MM.1S (cell line): ENCODE results near the gene RPTOR.

Experiments
- EZH2 ChIP-seq: fragments of 300-600 bp; sonication (generic); optimal IDR thresholded peaks from 2 replicates; pipeline ENCODE3; 2017; ENCODE audit warnings: low read depth, mild to moderate bottlenecking, antibody characterized with exemption, low read length, mixed read lengths
- EZH2phosphoT487 ChIP-seq: fragments of 300-600 bp; sonication (generic); IDR thresholded peaks from 2 replicates; pipeline ENCODE4 v1.6.1; 2018; ENCODE audit warnings: antibody characterized with exemption, low read length
- TF ChIP-seq, protein P1 (sequence below): fragments of 300-600 bp; sonication (generic); IDR thresholded peaks from 2 replicates; pipeline ENCODE4 v1.5.1; 2016; ENCODE audit warnings: antibody characterized with exemption, low read length, mixed read lengths

DNA sequence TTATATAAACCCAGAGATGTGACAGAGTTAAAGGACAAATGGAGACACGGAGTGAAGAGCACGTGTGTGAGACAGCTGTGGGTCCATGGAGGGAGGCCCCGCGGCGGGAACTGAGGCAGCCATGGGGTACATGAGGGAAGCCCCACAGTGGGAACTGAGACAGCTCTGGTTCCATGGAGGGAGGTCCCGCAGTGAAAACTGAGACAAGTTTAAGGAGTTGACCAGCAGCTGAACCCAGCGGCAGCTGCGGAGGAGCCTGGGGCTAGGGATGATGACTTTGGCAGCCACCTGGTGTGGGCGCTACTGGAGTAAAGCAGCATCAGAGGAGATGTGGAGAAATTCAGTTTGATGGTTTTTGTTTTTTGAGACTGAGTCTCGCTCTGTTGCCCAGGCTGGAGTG is 185.1 kb downstream of the RPTOR start:
- TF ChIP-seq EZH2phosphoT487 (no peak), EZH2 (no peak)
- TF ChIP-seq, protein P1, sequence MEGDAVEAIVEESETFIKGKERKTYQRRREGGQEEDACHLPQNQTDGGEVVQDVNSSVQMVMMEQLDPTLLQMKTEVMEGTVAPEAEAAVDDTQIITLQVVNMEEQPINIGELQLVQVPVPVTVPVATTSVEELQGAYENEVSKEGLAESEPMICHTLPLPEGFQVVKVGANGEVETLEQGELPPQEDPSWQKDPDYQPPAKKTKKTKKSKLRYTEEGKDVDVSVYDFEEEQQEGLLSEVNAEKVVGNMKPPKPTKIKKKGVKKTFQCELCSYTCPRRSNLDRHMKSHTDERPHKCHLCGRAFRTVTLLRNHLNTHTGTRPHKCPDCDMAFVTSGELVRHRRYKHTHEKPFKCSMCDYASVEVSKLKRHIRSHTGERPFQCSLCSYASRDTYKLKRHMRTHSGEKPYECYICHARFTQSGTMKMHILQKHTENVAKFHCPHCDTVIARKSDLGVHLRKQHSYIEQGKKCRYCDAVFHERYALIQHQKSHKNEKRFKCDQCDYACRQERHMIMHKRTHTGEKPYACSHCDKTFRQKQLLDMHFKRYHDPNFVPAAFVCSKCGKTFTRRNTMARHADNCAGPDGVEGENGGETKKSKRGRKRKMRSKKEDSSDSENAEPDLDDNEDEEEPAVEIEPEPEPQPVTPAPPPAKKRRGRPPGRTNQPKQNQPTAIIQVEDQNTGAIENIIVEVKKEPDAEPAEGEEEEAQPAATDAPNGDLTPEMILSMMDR = no peak
